SH-SY5Y (cell line): ENCODE results near the gene MED13L.

ENCODE experiments used
- GATA2 ChIP-seq: IDR thresholded peaks from 2 replicates; pipeline ENCODE4 v1.6.1; 2011; ENCODE audit warnings: mild to moderate bottlenecking, low read depth, low read length
- GATA3 ChIP-seq: IDR thresholded peaks from 2 replicates; pipeline ENCODE4 v1.6.1; 2011; ENCODE audit warnings: low read depth, mild to moderate bottlenecking, low read length, moderate library complexity

DNA sequence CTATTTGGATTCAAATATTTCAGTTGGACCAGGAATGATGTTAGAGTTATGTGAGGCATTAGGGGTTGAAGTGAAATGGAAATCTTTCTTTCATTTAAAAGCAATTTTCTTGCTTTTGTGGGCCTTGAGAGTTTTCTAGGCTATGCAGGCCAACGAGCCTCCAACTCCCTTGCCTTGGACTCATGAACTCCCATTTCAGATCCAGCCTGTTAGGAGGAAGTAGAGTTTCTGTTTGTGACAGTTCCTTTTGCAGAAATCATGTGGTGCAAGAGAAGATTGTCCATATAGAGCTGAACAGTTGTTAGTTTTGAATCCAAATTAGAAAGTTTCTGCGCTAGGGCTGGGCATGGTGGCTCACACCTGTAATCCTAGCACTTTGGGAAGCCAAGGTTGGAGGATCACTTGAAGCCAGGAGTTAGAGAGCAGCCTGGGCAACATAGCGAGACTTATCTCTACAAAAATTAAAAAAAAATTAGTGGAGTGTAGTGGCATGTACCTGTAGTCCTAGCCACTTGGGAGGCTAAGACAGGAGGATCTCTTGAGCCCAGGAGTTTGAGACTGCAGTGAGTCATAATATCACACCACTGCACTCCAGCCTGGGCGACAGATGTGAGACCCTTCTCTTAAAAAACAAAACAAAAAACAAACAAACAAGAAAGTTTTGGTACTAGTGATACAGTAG lies 47.3 kb upstream of the MED13L start:
- TF ChIP-seq GATA2 (no peak), GATA3 (no peak)
